HG03432 (cell line): ENCODE results near the gene PARP8.
"Not testable (repeated sequence)": the region's sequence is repeated elsewhere in the genome, so short reads cannot be mapped to it uniquely, and the experiment has no call there.

Experiments used
- ATAC-seq: cut with Tn5 transposase; IDR thresholded peaks from one replicate; pipeline ENCODE4 v1.9.1; 2021; ENCODE audit warnings: mild to moderate bottlenecking, moderate library complexity; ENCODE audit not compliant: unreplicated experiment

Gene PARP8

GRCh38 chr5:50666261-50667022 is at the start of gene PARP8:
Gene PARP8 (plus strand): TSS chr5:50666637. CDS start chr5:50667096, 459 bp downstream.
- peak; percentile 48 for ATAC-seq

- no peak for ATAC-seq
Observed at GRCh38 chr5:50623666-50624065, 42.8 kb upstream of the PARP8 start.

GRCh38 chr5:50634866-50635265 is 31.6 kb upstream of the PARP8 start:
- ATAC-seq, result not testable (repeated sequence)

- ATAC-seq, result not testable (repeated sequence)
Observed at GRCh38 chr5:50637576-50637975, 28.9 kb upstream of the PARP8 start.

GRCh38 chr5:50646591-50646990 is 19.8 kb upstream of the PARP8 start:
- no peak for ATAC-seq

- ATAC-seq, result no peak
Observed at GRCh38 chr5:50647726-50648125, 18.7 kb upstream of the PARP8 start.

GRCh38 chr5:50653946-50654345 is 12.5 kb upstream of the PARP8 start:
- ATAC-seq, result peak; percentile 100

- no peak for ATAC-seq
Observed at GRCh38 chr5:50655067-50655809, 11.2 kb upstream of the PARP8 start.

GRCh38 chr5:50655810-50656205 is 10.6 kb upstream of the PARP8 start:
- no peak for ATAC-seq

- ATAC-seq, result no peak
Observed at GRCh38 chr5:50657044-50657443, 9.4 kb upstream of the PARP8 start.

- ATAC-seq, result no peak
Observed at GRCh38 chr5:50658246-50658645, 8.2 kb upstream of the PARP8 start.

- ATAC-seq, result no peak
Observed at GRCh38 chr5:50663636-50664035, 2.8 kb upstream of the PARP8 start.

GRCh38 chr5:50665091-50665490 is 1.3 kb upstream of the PARP8 start:
- no peak for ATAC-seq

- ATAC-seq, result not testable (repeated sequence)
Observed at GRCh38 chr5:50665761-50666202, 655 bp upstream of the PARP8 start.

- peak; percentile 57 for ATAC-seq
Observed at GRCh38 chr5:50667023-50667652, 701 bp downstream of the PARP8 start.

GRCh38 chr5:50667653-50668595 is 1.5 kb downstream of the PARP8 start:
- ATAC-seq, result peak; percentile 89

- not testable (repeated sequence) for ATAC-seq
Observed at GRCh38 chr5:50668636-50669035, 2.2 kb downstream of the PARP8 start.

- no peak for ATAC-seq
Observed at GRCh38 chr5:50672663-50673062, 6.2 kb downstream of the PARP8 start.

- not testable (repeated sequence) for ATAC-seq
Observed at GRCh38 chr5:50673444-50673843, 7.0 kb downstream of the PARP8 start.

GRCh38 chr5:50675385-50675784 is 8.9 kb downstream of the PARP8 start:
- ATAC-seq, result no peak
